HG03039 (cell line): Measurements from ENCODE around the gene UBASH3B.
"Not testable (repeated sequence)": the region's sequence is repeated elsewhere in the genome, so short reads cannot be mapped to it uniquely, and the experiment has no call there.

Experiments used
- ATAC-seq: cut with Tn5 transposase; IDR thresholded peaks from one replicate; pipeline ENCODE4 v1.9.1; 2021; ENCODE audit warnings: mild to moderate bottlenecking, moderate library complexity; ENCODE audit not compliant: unreplicated experiment

UBASH3B gene, protein sequence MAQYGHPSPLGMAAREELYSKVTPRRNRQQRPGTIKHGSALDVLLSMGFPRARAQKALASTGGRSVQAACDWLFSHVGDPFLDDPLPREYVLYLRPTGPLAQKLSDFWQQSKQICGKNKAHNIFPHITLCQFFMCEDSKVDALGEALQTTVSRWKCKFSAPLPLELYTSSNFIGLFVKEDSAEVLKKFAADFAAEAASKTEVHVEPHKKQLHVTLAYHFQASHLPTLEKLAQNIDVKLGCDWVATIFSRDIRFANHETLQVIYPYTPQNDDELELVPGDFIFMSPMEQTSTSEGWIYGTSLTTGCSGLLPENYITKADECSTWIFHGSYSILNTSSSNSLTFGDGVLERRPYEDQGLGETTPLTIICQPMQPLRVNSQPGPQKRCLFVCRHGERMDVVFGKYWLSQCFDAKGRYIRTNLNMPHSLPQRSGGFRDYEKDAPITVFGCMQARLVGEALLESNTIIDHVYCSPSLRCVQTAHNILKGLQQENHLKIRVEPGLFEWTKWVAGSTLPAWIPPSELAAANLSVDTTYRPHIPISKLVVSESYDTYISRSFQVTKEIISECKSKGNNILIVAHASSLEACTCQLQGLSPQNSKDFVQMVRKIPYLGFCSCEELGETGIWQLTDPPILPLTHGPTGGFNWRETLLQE

GRCh38 chr11:122655527-122656072, at the start of gene UBASH3B:
Gene UBASH3B (plus strand): TSS chr11:122655722. CDS start chr11:122656050, 328 bp downstream.
- peak; percentile 77 for ATAC-seq

DNA sequence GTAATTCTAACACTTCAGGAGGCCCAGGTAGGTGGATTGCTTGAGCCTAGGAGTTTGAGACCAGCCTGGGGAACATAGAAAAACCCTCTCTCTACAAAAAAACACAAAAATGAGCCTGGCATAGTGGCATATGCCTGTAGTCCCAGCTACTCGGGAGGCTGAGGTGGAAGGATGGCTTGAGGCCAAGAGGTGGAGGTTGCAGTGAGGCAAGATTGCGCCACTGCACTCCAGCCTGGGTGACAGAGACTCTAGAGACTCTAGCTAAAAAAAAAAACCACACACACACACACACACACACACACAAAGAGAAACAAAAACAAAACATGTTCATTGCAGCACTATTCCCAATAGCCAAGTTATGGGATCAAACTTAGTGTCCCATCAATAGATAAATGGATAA, 48.4 kb upstream of the UBASH3B start:
- not testable (repeated sequence) for ATAC-seq

GRCh38 chr11:122612123-122612824, 43.2 kb upstream of the UBASH3B start:
- no peak for ATAC-seq

DNA sequence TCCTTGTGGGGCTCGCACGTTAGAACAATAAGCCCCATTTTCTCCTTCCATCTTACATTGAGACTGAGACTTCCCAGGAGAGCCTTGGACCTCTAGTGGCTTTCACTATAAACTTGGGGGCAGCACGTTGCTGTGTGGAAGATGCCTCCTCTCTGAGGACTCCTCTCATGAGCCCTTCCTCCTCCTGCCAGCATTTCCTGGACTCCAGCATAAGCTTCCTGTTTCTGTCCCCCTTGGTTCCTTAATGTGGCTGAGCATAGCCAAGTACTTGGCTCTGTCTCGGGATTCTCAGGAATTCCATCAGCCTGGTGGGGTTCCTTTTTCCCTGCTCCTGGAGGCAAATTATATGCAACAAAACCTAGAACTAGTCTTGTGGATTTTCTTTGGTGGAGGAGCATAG, 38.8 kb upstream of the UBASH3B start:
- no peak for ATAC-seq

DNA sequence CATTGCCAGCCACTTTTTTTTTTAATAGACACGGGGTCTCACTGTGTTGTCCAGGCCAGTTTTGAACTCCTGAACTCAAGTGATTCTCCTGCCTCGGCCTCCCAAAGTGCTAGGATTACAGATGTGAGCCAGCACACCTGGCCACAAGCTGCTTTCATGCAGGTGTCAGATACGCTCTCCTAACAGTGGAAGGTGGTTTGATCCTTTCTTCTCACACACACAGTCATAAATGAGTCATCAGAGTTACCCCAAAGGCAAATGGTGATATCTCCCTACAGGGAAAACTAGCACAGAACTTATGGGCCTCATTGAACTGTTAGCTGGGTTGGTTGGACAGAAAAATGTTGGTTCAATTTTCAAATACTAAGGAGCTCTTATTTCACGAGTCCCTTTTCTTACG, 38.2 kb upstream of the UBASH3B start:
- no peak for ATAC-seq

DNA sequence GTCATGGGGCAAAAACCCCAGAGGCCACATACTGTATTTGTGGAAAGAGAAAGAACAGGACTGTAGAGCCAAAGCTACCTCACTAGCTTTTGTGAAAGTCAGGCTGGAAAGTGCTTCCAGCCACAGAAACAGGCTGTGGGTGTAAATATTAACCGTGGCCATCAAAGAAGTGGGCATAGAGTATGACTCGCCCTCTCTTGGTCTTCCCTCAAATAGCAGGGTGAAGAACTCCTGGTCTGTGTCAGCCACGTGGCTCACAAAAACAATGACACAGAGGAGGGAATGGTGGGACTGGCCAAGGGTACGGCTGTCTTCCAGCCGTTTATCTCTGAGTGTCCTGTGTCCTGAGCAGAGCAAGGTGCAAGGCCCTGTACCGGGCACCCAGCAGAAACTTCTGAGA, 37.6 kb upstream of the UBASH3B start:
- no peak for ATAC-seq

DNA sequence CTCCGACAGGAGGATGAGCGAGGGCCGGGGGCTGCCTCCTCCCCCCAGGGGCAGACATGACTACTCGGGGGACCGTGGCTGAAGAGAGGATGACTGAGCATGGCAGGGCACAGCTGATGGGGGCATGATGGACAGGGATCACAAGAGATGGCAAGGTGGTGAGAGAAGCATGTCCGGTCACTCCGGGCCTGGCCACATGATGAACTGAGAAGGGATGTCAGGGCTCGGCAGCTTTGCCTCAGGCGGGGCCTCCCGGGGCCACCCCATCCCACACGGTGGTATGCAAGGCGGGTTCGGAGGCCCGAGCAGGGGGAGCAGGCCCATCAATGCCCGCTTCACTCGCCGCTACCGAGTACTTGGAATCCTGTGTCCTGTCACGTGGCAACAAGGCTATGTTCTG, 36.6 kb upstream of the UBASH3B start:
- ATAC-seq: no peak

DNA sequence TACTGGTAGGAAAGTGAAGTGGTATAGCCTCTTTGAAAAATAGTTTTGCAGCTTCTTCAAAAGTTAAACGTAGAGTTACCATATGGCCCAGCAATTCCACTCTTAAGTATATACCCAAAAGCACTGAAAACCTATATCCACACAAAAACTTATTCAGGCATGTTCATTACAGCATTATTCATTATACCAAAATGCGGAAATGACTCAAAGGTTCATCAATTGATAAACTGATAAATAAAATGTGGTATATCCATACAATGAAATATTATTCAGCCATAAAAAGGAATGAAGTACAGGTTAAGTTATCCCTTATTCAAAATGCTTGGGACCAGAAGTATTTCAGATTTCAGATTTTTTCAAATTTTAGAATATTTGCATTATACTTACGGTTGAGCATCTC, 35.8 kb upstream of the UBASH3B start:
- no peak for ATAC-seq

DNA sequence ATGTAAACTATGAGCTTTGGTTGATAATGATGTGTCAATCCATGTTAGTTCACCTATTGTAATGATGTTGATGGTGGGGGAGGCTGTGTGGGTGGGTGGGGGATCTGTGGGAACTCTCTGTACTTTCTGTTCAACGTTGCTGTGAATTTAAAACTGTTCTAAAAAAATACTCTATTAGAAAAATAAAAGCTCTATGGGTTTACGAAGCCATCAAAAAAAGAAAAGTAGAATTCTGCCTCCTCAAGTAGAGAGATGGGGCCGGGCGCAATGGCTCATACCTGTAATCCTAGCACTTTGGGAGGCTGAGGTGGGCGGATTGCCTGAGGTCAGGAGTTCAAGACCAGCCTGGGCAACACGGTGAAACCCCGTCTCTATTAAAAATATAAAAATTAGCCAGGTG, 30.0 kb upstream of the UBASH3B start:
- ATAC-seq: not testable (repeated sequence)

DNA sequence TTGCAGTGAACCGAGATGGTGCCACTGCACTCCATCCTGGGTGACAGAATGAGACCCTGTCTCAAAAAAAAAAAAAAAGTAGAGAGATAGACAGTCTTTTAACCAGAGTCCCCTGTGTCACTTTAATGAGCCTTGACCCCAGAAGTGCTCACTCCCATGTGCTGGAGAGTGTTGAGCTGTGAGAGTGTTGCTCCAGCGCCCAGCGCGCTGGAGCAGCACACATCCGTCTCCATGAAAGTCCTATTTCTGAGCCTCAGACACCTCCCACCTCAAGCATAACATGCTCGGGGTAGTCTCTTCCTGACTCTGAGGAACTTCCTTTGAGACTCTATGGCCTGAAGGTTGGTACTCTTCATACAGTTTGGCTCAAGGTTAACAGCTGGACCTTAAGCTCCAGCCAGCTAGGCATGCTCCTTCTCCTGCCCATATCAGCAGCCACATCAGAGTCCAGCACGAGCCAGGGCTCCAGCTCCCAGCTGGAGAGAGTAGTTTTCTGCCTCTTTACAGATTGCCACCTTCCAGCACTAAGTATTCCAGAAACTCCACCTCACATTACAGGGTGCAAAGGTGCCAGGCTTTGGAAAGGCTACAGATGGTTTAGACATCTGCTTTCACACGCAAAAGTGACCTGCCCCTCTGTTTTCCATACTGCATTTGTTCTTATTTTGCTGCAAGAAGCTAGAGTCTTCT, 29.4 kb upstream of the UBASH3B start:
- ATAC-seq: no peak

DNA sequence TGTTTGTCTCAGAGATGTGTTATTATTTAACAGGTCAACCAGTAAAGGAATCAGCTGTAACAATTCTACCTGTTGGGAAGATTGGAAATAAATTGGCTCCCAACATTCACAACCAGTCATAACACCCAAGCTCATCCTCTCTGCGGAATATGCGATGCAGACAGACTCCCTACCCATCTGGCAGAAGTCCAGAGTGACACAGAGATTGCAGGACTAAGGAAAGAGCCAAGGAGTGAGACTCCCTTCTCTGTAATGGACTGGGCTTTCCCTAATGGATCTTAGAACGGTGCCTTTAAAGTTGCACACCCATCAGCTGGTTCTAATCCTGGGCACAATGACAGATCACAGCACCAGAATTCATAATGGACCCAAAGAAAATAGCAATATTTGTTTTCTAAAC, 27.8 kb upstream of the UBASH3B start:
- no peak for ATAC-seq

DNA sequence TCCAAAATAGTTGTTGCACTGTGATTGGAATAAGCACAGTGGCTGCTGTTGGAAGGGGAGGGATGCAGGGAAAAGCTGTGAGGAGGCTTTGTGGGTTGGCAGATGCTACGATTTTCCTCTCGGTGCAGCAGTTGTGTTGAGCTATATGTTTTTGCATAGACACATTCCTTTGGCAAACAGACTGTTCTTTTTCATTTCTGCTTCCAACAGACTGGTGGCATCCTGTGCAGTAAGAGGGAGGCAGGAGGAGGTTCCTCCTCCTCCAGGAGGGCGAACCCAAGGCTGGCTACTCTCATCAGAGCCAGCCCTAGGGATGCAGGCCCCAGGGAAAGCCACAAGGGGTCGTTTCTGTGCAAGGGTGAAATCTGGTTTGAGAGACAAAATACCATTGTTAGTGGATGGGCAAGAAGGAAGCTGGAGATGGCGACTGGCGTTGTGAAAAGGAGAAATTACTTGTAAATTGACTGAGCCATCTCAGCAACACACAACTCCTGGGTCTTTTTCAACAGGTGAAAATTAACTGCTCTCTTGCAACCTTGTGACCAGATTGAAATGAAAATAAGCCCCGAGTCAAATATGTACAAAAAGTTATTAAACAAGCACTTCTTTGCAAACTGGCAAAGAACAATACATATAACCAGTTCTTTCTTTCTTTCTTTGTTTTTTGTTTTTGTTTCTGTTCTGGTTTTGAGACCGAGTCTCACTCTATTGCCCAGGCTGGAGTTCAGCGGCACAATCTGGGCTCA, 26.5 kb upstream of the UBASH3B start:
- ATAC-seq: no peak

- ATAC-seq: no peak
Observed at GRCh38 chr11:122632181-122632824, 23.2 kb upstream of the UBASH3B start.

GRCh38 chr11:122633219-122633829, 22.2 kb upstream of the UBASH3B start:
- ATAC-seq: no peak

DNA sequence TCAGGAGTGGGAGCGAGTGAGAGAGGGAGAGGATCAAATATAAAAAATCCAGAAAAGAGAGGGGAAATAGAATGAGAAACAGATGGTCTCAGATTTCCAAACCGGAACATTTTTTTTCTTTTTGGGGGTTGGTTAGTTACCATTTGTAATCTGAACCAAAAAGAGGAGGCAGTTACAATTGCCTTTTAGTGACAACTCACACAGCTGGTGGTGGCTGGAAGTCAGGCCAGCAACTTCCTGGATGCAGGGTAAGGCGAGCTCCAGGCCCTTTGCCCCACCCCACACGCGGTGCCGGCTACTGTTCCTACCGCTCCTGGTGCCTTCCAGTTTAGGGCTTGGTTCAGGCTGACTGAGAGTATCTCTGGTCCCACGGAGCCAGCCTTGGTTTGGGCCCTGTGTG, 21.0 kb upstream of the UBASH3B start:
- no peak for ATAC-seq

DNA sequence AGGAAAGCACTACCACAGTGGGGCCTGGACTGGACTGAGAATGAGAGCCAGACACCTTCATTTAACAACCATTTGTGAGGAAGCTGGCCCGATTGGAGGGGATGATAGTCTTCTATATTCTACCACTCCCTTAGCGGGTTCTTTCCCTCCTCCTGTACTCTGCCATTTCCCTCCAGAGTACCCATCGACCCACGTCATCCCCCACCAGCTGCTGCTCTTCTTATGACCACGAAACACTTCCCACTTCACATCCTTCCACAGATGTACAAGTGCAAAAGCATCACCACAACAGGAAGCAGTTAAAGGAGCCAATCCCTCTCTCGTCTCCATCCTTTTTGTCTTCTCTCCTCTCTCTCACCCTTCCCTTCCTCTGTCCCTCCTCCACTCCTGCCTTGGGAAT, 18.0 kb upstream of the UBASH3B start:
- no peak for ATAC-seq

DNA sequence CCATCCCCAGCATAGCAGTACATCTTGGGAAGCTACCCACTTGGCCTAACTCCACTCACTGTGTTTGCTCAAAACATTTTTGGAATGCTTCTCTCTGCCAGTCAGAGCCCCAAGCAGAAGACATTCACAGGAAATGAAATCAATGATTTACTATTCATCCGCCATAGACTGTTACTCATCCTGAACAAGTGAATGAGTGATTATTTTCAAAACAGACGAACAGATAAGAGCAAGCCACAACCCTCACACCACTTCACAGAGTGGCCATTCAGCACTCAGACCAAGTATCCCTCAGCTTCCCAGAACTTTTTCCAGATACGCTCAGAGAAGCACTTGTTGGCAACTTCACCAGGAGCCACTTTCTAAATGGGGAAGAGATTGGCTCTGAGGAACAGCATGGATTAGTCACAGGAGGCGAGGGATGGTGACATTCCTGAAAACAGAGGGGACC, 13.0 kb upstream of the UBASH3B start:
- no peak for ATAC-seq

DNA sequence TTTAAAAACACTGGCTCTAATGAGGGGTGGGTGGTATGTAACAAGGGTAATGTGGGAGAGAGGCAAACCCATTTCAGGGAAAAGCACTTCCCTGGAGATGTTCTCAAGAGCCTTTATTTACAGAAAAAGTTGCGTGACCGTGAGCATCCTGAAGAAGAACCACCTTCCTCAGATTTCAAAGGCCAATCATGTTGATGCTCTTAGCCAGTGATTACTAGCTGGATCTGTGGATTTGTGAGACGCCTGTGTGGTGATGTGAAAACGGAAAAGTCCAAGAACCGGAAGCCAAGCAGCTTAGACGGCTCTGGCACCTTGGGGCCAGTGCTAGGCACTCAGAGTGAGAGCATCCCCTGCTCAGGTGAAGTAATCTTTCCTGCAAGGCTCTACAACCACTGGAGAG, 12.6 kb upstream of the UBASH3B start:
- ATAC-seq: no peak

GRCh38 chr11:122645847-122646246, 9.7 kb upstream of the UBASH3B start:
- ATAC-seq: no peak
